Caco-2 (cell line): ENCODE data around the gene GPALPP1. TPM values are rescaled to one million over a fixed set of nuclear protein-coding genes. Genes with fewer than 3 reads are reported as not detected.

ENCODE experiments used
- BruUV-seq: library from RNA; stranded (reverse); fragments of 400-500 nt; replicated peaks from 2 replicates; lab custom pipeline; 2021; lab: Mats Ljungman, UMichigan
- CTCF ChIA-PET: fragments of 300-600 bp; sonication (Branson Sonifier 250); formaldehyde crosslinking; loops from one replicate; lab custom pipeline; 2022; ENCODE audit warnings: antibody characterized with exemption; lab: Charles Lee
- POLR2A ChIA-PET: fragments of 300-600 bp; sonication (Branson Sonifier 250); formaldehyde crosslinking; loops from one replicate; lab custom pipeline; 2022; ENCODE audit warnings: antibody characterized with exemption; lab: Charles Lee
- DNase-seq, 2 experiments: peaks; one replicate each; pipeline versions ENCODE4 v3.0.0 to v3.0.0-alpha.2; 2020 to 2022
- H3K27me3 ChIP-seq: replicated peaks from 2 replicates; pipeline ENCODE4 v1.6.0; 2011; ENCODE audit warnings: low read length; ENCODE audit not compliant: control insufficient read depth, insufficient read depth
- H3K36me3 ChIP-seq: 2 replicates; pipeline ENCODE4 v1.5.1; 2011; ENCODE audit warnings: low read length; ENCODE audit not compliant: control insufficient read depth, insufficient read depth
- H3K4me1 ChIP-seq: fragments of 250-450 bp; sonication (Bioruptor Pico); 2 replicates; pipeline ENCODE4 v1.5.1; 2020; ENCODE audit warnings: mild to moderate bottlenecking
- H3K4me3 ChIP-seq: 2 replicates; pipeline ENCODE4 v1.5.1; 2011; ENCODE audit warnings: low read depth, mild to moderate bottlenecking, control low read depth, low read length
- H3K9me3 ChIP-seq: fragments of 250-450 bp; sonication (Bioruptor Pico); 2 replicates; pipeline ENCODE4 v1.5.1; 2020; ENCODE audit warnings: mild to moderate bottlenecking, moderate library complexity
- H3K27ac Mint-ChIP-seq: one replicate; pipeline ENCODE4 v1.8.0; 2022; ENCODE audit warnings: mixed read lengths; ENCODE audit not compliant: unreplicated experiment
- H3K27me3 Mint-ChIP-seq: one replicate; pipeline ENCODE4 v1.8.0; 2022; ENCODE audit warnings: mixed read lengths; ENCODE audit not compliant: insufficient read depth, unreplicated experiment
- H3K36me3 Mint-ChIP-seq: one replicate; pipeline ENCODE4 v1.8.0; 2022; ENCODE audit warnings: mild to moderate bottlenecking, mixed read lengths; ENCODE audit not compliant: insufficient read depth, unreplicated experiment
- H3K4me1 Mint-ChIP-seq: one replicate; pipeline ENCODE4 v1.8.0; 2022; ENCODE audit warnings: low read depth, mixed read lengths; ENCODE audit not compliant: unreplicated experiment
- H3K4me3 Mint-ChIP-seq: one replicate; pipeline ENCODE4 v1.8.0; 2022; ENCODE audit warnings: mild to moderate bottlenecking, moderate library complexity, mixed read lengths; ENCODE audit not compliant: unreplicated experiment
- H3K9me3 Mint-ChIP-seq: one replicate; pipeline ENCODE4 v1.8.0; 2022; ENCODE audit warnings: mixed read lengths; ENCODE audit not compliant: unreplicated experiment
- CTCF ChIP-seq, 2 experiments: fragments of 200-600 bp in 1 of 2; IDR thresholded peaks; 1 replicate in 1 of 2; 2 replicates in 1 of 2; pipeline versions ENCODE4 v1.5.1 to v1.8.0; 2011 to 2022; ENCODE audit warnings: antibody characterized with exemption in 1 of 2, control low read depth in 1 of 2, inconsistent platforms in 1 of 2, low read depth in 1 of 2, low read length in 1 of 2, mild to moderate bottlenecking in 1 of 2, moderate library complexity in 1 of 2; ENCODE audit not compliant: insufficient read depth in 1 of 2, severe bottlenecking in 1 of 2, unreplicated experiment in 1 of 2
- intact Hi-C: fragments of 100-400 bp; cut with micrococcal nuclease; formaldehyde crosslinking; loops from one replicate; pipeline ENCODE4 v1.10.0; 2022; ENCODE audit not compliant: unreplicated experiment
- total RNA-seq: library from RNA; stranded (reverse); gene quantifications from 2 replicates; pipeline ENCODE4 v1.2.3, GENCODE V29; 2022

The GPALPP1 gene
- total RNA-seq, 1 experiment from 2014 or later = 36.2 TPM

GRCh38 chr13:45068036-45069001 lies 79.0 kb downstream of the GPALPP1 start:
- H3K9me3 ChIP-seq = no peaks in the 10 kb centered on the region
- no peak overlapping the region for H3K27ac Mint-ChIP-seq
- H3K27me3 Mint-ChIP-seq = no peaks in the 10 kb centered on the region
- H3K9me3 Mint-ChIP-seq = no peaks in the 10 kb centered on the region
- no peak overlapping the region for H3K4me3 Mint-ChIP-seq
- intact Hi-C loops = no loop called here
- H3K4me3 ChIP-seq = no peak overlapping the region
- BruUV-seq = no TSS peak
- no peak for DNase-seq
- no peaks in the 10 kb centered on the region for H3K36me3 ChIP-seq
- H3K36me3 Mint-ChIP-seq = no peaks in the 10 kb centered on the region
- no peaks in the 10 kb centered on the region; the same call in 1 of the 2 replicates for H3K27me3 ChIP-seq
- no peak for TF ChIP-seq CTCF (IDR thresholded peaks at IDR 0.05; ENCODE audit: insufficient read depth in 1 of 2, low read depth in 1 of 2, low read length in 1 of 2, severe bottlenecking in 1 of 2, unreplicated experiment in 1 of 2)
- POLR2A ChIA-PET = no interaction called here
- no peaks in the 10 kb centered on the region for H3K4me1 Mint-ChIP-seq
- CTCF ChIA-PET = no interaction called here
- no peaks in the 10 kb centered on the region for H3K4me1 ChIP-seq

DNA sequence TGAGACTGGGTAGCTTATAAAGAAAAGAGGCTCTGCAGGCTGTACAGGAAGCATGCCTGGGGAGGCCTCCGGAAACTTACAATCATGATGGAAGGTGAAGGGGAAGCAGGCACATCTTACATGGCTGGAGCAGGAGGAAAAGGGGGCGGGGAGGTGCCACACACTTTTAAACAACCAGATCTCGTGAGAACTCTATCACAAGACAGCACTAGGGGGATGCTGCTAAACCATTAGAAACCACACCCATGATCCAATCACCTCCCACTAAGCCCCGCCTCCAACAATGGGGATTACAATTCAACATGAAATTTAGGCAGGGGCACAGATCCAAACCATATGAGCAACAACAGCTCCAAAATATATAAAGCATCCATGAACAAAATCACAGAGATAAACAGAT lies 84.5 kb downstream of the GPALPP1 start:
- H3K36me3 ChIP-seq = no peaks in the 10 kb centered on the region

DNA sequence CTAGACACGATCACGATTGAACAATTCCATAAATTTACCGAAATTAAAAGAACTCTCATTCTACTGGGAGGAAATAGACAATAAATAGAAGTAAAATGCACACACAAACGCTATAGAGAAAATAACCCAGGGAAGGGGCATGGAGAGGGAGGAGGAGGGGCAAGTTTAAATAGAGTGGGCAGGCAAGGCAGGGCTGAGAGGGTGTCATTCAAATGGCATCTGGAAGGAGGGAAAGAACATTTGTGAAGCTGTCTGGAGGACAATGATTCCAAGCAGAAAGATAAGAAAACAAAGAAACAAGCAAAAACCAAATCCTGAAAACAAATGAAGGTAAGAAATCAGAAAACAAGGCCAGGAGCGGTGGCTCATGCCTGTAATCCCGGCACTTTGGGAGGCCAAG lies 85.4 kb downstream of the GPALPP1 start:
- Histone ChIP-seq H3K27me3 (no peaks in the 10 kb centered on the region), H3K9me3 (no peaks in the 10 kb centered on the region), H3K36me3 (no peaks in the 10 kb centered on the region), H3K4me3 (no peak overlapping the region), H3K4me1 (0 out of 2 replicates have a peak, but pooled peaks cover 4% of the 10 kb centered on the region)
- BruUV-seq = no TSS peak
- intact Hi-C loops = no loop called here
- no peaks in the 10 kb centered on the region for H3K9me3 Mint-ChIP-seq
- no peak for DNase-seq
- H3K27ac Mint-ChIP-seq = no peak overlapping the region
- no peaks in the 10 kb centered on the region for H3K27me3 Mint-ChIP-seq
- CTCF ChIA-PET = no interaction called here
- no peaks in the 10 kb centered on the region for H3K36me3 Mint-ChIP-seq
- POLR2A ChIA-PET = no interaction called here
- no peak for TF ChIP-seq CTCF (IDR thresholded peaks at IDR 0.05; ENCODE audit: insufficient read depth in 1 of 2, low read depth in 1 of 2, low read length in 1 of 2, severe bottlenecking in 1 of 2, unreplicated experiment in 1 of 2)
- H3K4me3 Mint-ChIP-seq = no peak overlapping the region
- H3K4me1 Mint-ChIP-seq = peaks cover 12% of the 10 kb centered on the region

More for the DNA sequence above, 84.5 kb downstream of the GPALPP1 start:
- no peak for DNase-seq
- Histone ChIP-seq H3K4me1 (0 out of 2 replicates have a peak, but pooled peaks cover 4% of the 10 kb centered on the region), H3K27me3 (no peaks in the 10 kb centered on the region), H3K9me3 (no peaks in the 10 kb centered on the region), H3K4me3 (no peak overlapping the region)
- CTCF ChIA-PET = no interaction called here
- no TSS peak for BruUV-seq
- Mint-ChIP-seq H3K27me3 (no peaks in the 10 kb centered on the region), H3K4me1 (peaks cover 12% of the 10 kb centered on the region), H3K4me3 (no peak overlapping the region), H3K9me3 (no peaks in the 10 kb centered on the region), H3K27ac (no peak overlapping the region), H3K36me3 (no peaks in the 10 kb centered on the region)
- no peak for TF ChIP-seq CTCF (IDR thresholded peaks at IDR 0.05; ENCODE audit: insufficient read depth in 1 of 2, low read depth in 1 of 2, low read length in 1 of 2, severe bottlenecking in 1 of 2, unreplicated experiment in 1 of 2)
- POLR2A ChIA-PET = no interaction called here
- intact Hi-C loops = no loop called here
